WTC11 (cell line): Measurements from ENCODE around the gene UGGT1.

ENCODE experiments used
- ATF1 ChIP-seq: sonication (generic); formaldehyde crosslinking; IDR thresholded peaks from 2 replicates; pipeline ENCODE4 v1.8.1; 2023; ENCODE audit warnings: mild to moderate bottlenecking, moderate library complexity, missing genetic modification reagents
- ATF3 ChIP-seq: sonication (generic); formaldehyde crosslinking; conservative IDR thresholded peaks from 2 replicates; pipeline ENCODE4 v1.8.1; 2022; ENCODE audit warnings: mild to moderate bottlenecking, missing genetic modification reagents
- CTCF ChIP-seq: fragments of 200-600 bp; IDR thresholded peaks from 2 replicates; pipeline ENCODE4 v1.8.0; 2022; ENCODE audit warnings: antibody characterized with exemption
- FOXP1 ChIP-seq: sonication (generic); formaldehyde crosslinking; IDR thresholded peaks from 2 replicates; pipeline ENCODE4 v1.8.0; 2022; ENCODE audit warnings: missing genetic modification reagents, mild to moderate bottlenecking, moderate library complexity, borderline replicate concordance
- IRF2 ChIP-seq: sonication (generic); formaldehyde crosslinking; IDR thresholded peaks from 2 replicates; pipeline ENCODE4 v1.8.0; 2022; ENCODE audit warnings: low read depth, missing genetic modification reagents, borderline replicate concordance
- NR1H2 ChIP-seq: sonication (generic); formaldehyde crosslinking; IDR thresholded peaks from 2 replicates; pipeline ENCODE4 v1.9.0; 2021; ENCODE audit warnings: mild to moderate bottlenecking, moderate library complexity, missing genetic modification reagents
- SP1 ChIP-seq: sonication (generic); formaldehyde crosslinking; conservative IDR thresholded peaks from 2 replicates; pipeline ENCODE4 v1.8.1; 2022; ENCODE audit warnings: missing genetic modification reagents
- TF ChIP-seq, protein P1 (sequence below): sonication (generic); formaldehyde crosslinking; IDR thresholded peaks from 2 replicates; pipeline ENCODE4 v1.8.0; 2022; ENCODE audit warnings: mild to moderate bottlenecking, missing genetic modification reagents
- TF ChIP-seq, protein P2 (sequence below): sonication (generic); formaldehyde crosslinking; IDR thresholded peaks from 2 replicates; pipeline ENCODE4 v1.8.1; 2022; ENCODE audit warnings: low read depth, mild to moderate bottlenecking, moderate library complexity, missing genetic modification reagents, borderline replicate concordance
- TF ChIP-seq, protein P3 (sequence below): sonication (generic); formaldehyde crosslinking; IDR thresholded peaks from 2 replicates; pipeline ENCODE4 v1.8.0; 2022; ENCODE audit warnings: mild to moderate bottlenecking, missing genetic modification reagents
- TF ChIP-seq, protein P4 (sequence below): sonication (generic); formaldehyde crosslinking; IDR thresholded peaks from 2 replicates; pipeline ENCODE4 v1.8.1; 2022; ENCODE audit warnings: low read depth, missing genetic modification reagents, borderline replicate concordance

GRCh38 chr2:128134573-128134972 lies 43.6 kb downstream of the UGGT1 start:
- TF ChIP-seq SP1 (CRISPR knock-in tag) (no peak), IRF2 (CRISPR knock-in tag) (no peak), CTCF (no peak), FOXP1 (CRISPR knock-in tag) (no peak), ATF3 (CRISPR knock-in tag) (no peak), ATF1 (CRISPR knock-in tag) (no peak), NR1H2 (CRISPR knock-in tag) (no peak)
- TF ChIP-seq, protein P1, sequence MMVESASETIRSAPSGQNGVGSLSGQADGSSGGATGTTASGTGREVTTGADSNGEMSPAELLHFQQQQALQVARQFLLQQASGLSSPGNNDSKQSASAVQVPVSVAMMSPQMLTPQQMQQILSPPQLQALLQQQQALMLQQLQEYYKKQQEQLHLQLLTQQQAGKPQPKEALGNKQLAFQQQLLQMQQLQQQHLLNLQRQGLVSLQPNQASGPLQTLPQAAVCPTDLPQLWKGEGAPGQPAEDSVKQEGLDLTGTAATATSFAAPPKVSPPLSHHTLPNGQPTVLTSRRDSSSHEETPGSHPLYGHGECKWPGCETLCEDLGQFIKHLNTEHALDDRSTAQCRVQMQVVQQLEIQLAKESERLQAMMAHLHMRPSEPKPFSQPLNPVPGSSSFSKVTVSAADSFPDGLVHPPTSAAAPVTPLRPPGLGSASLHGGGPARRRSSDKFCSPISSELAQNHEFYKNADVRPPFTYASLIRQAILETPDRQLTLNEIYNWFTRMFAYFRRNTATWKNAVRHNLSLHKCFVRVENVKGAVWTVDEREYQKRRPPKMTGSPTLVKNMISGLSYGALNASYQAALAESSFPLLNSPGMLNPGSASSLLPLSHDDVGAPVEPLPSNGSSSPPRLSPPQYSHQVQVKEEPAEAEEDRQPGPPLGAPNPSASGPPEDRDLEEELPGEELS (CRISPR knock-in tag): no peak
- TF ChIP-seq, protein P2, sequence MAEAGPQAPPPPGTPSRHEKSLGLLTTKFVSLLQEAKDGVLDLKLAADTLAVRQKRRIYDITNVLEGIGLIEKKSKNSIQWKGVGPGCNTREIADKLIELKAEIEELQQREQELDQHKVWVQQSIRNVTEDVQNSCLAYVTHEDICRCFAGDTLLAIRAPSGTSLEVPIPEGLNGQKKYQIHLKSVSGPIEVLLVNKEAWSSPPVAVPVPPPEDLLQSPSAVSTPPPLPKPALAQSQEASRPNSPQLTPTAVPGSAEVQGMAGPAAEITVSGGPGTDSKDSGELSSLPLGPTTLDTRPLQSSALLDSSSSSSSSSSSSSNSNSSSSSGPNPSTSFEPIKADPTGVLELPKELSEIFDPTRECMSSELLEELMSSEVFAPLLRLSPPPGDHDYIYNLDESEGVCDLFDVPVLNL (CRISPR knock-in tag): no peak
- TF ChIP-seq, protein P3, sequence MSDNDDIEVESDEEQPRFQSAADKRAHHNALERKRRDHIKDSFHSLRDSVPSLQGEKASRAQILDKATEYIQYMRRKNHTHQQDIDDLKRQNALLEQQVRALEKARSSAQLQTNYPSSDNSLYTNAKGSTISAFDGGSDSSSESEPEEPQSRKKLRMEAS (CRISPR knock-in tag): no peak
- TF ChIP-seq, protein P4, sequence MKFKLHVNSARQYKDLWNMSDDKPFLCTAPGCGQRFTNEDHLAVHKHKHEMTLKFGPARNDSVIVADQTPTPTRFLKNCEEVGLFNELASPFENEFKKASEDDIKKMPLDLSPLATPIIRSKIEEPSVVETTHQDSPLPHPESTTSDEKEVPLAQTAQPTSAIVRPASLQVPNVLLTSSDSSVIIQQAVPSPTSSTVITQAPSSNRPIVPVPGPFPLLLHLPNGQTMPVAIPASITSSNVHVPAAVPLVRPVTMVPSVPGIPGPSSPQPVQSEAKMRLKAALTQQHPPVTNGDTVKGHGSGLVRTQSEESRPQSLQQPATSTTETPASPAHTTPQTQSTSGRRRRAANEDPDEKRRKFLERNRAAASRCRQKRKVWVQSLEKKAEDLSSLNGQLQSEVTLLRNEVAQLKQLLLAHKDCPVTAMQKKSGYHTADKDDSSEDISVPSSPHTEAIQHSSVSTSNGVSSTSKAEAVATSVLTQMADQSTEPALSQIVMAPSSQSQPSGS: no peak
